Activated naive CD4-positive, alpha-beta T cell treated with anti-CD3 and anti-CD28 coated beads, Interleukin-2, amount 10 ng/mL, durations not matched to agents 7 days and 5 days (primary cell): Measurements from ENCODE around the gene GALNT2.

Experiments used
- CTCF ChIA-PET: fragments of 350-600 bp; sonication (Branson Sonifier 250); formaldehyde crosslinking; loops from one replicate; lab custom pipeline; 2021; ENCODE audit warnings: antibody characterized with exemption; lab: Charles Lee
- DNase-seq: peaks from one replicate; pipeline ENCODE4 v3.0.0-alpha.2; 2020
- H3K27ac Mint-ChIP-seq: one replicate; pipeline ENCODE4 v1.8.0; 2021; ENCODE audit warnings: mild to moderate bottlenecking, moderate library complexity, mixed read lengths
- H3K27me3 Mint-ChIP-seq: one replicate; pipeline ENCODE4 v1.8.0; 2021; ENCODE audit warnings: mild to moderate bottlenecking, mixed read lengths
- H3K36me3 Mint-ChIP-seq: one replicate; pipeline ENCODE4 v1.8.0; 2021; ENCODE audit warnings: mixed read lengths
- H3K4me1 Mint-ChIP-seq: one replicate; pipeline ENCODE4 v1.8.0; 2021; ENCODE audit warnings: mixed read lengths
- H3K4me3 Mint-ChIP-seq: one replicate; pipeline ENCODE4 v1.8.0; 2021; ENCODE audit warnings: mild to moderate bottlenecking, moderate library complexity, mixed read lengths
- H3K9me3 Mint-ChIP-seq: one replicate; pipeline ENCODE4 v1.8.0; 2021; ENCODE audit warnings: mixed read lengths

GALNT2 gene

GRCh38 chr1:230123280-230124185, 56.5 kb downstream of the GALNT2 start:
- H3K27me3 Mint-ChIP-seq: no peaks in the 10 kb centered on the region
- H3K9me3 Mint-ChIP-seq: no peaks in the 10 kb centered on the region
- CTCF ChIA-PET: interaction anchor here (1.4 to 6.6 kb wide), 3 partner anchors 12 to 462 kb away, joined by 3 to 40 read pairs (median 14); no protein-coding TSS in a partner anchor
- H3K4me3 Mint-ChIP-seq: no peak overlapping the region
- H3K27ac Mint-ChIP-seq: peak overlapping the region; percentile 79
- peaks cover 10% of the 10 kb centered on the region for H3K36me3 Mint-ChIP-seq
- peak; percentile 48 for DNase-seq
- H3K4me1 Mint-ChIP-seq: peaks cover 70% of the 10 kb centered on the region

- Mint-ChIP-seq H3K4me1 (peaks cover 78% of the 10 kb centered on the region), H3K4me3 (no peak overlapping the region), H3K27ac (peak overlapping the region; percentile 79), H3K36me3 (peaks cover 10% of the 10 kb centered on the region), H3K9me3 (no peaks in the 10 kb centered on the region), H3K27me3 (no peaks in the 10 kb centered on the region)
- peak; percentile 35 for DNase-seq
- CTCF ChIA-PET: interaction anchor here (0.6 to 6.6 kb wide), 4 partner anchors 13 to 87 kb away, joined by 3 to 40 read pairs (median 8); no protein-coding TSS in a partner anchor
Measured at GRCh38 chr1:230124186-230125128, 57.4 kb downstream of the GALNT2 start.

DNA sequence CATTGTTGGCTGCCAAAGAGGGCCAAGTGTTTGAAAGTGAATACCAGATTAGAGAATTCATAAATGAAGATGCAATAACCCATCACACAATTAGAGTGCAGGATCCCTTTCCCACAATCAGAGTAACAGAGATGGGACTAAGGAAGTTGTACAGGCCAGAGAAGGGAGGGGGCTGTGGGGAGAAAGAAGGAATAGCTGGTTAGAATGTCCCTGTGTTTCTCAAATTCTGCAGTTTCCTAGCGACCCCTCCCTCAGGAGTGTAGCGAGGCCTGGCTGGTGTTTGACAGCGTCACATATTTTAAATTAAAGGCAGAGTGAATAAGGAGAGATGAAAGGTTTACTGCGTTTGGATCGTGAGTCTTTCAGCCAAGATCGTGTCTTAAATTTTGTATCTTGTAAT, 58.1 kb downstream of the GALNT2 start:
- CTCF ChIA-PET: interaction anchor here (0.6 to 6.6 kb wide), 4 partner anchors 14 to 86 kb away, joined by 3 to 40 read pairs (median 8); no protein-coding TSS in a partner anchor
- Mint-ChIP-seq H3K36me3 (peaks cover 10% of the 10 kb centered on the region), H3K4me3 (no peak overlapping the region)

GRCh38 chr1:230125640-230126528, 58.8 kb downstream of the GALNT2 start:
- Mint-ChIP-seq H3K36me3 (peaks cover 3% of the 10 kb centered on the region), H3K27ac (peak overlapping the region; percentile 64), H3K9me3 (no peaks in the 10 kb centered on the region), H3K4me3 (no peak overlapping the region), H3K4me1 (peaks cover 75% of the 10 kb centered on the region), H3K27me3 (no peaks in the 10 kb centered on the region)
- DNase-seq: no peak
- CTCF ChIA-PET: interaction anchor here (1.5 to 6.6 kb wide), 3 partner anchors 15 to 86 kb away, joined by 3 to 40 read pairs (median 14); no protein-coding TSS in a partner anchor

More for the DNA sequence above, 58.1 kb downstream of the GALNT2 start:
- Mint-ChIP-seq H3K27ac (peak overlapping the region; percentile 53), H3K4me1 (peaks cover 80% of the 10 kb centered on the region), H3K9me3 (no peaks in the 10 kb centered on the region), H3K27me3 (no peaks in the 10 kb centered on the region)
- no peak for DNase-seq

GRCh38 chr1:230126529-230127104, 59.6 kb downstream of the GALNT2 start:
- DNase-seq: no peak
- CTCF ChIA-PET: interaction anchor here (6.6 kb wide), 1 partner anchor 15 kb away, joined by 40 read pairs; no protein-coding TSS in a partner anchor
- Mint-ChIP-seq H3K4me1 (peaks cover 73% of the 10 kb centered on the region), H3K9me3 (no peaks in the 10 kb centered on the region), H3K27ac (peak overlapping the region; percentile 83), H3K27me3 (no peaks in the 10 kb centered on the region), H3K4me3 (peak overlapping the region; percentile 29), H3K36me3 (no peaks in the 10 kb centered on the region)

GRCh38 chr1:230127105-230128054, 60.3 kb downstream of the GALNT2 start:
- CTCF ChIA-PET: no interaction called here
- Mint-ChIP-seq H3K4me1 (peaks cover 71% of the 10 kb centered on the region), H3K36me3 (no peaks in the 10 kb centered on the region), H3K4me3 (peak overlapping the region; percentile 29), H3K27me3 (no peaks in the 10 kb centered on the region), H3K27ac (peak overlapping the region; percentile 83), H3K9me3 (no peaks in the 10 kb centered on the region)
- peak; percentile 75 for DNase-seq

GRCh38 chr1:230128569-230129285, 61.7 kb downstream of the GALNT2 start:
- no peak overlapping the region for H3K27ac Mint-ChIP-seq
- H3K36me3 Mint-ChIP-seq: no peaks in the 10 kb centered on the region
- no peaks in the 10 kb centered on the region for H3K9me3 Mint-ChIP-seq
- DNase-seq: no peak
- H3K27me3 Mint-ChIP-seq: no peaks in the 10 kb centered on the region
- peaks cover 68% of the 10 kb centered on the region for H3K4me1 Mint-ChIP-seq
- H3K4me3 Mint-ChIP-seq: no peak overlapping the region
- CTCF ChIA-PET: no interaction called here

DNA sequence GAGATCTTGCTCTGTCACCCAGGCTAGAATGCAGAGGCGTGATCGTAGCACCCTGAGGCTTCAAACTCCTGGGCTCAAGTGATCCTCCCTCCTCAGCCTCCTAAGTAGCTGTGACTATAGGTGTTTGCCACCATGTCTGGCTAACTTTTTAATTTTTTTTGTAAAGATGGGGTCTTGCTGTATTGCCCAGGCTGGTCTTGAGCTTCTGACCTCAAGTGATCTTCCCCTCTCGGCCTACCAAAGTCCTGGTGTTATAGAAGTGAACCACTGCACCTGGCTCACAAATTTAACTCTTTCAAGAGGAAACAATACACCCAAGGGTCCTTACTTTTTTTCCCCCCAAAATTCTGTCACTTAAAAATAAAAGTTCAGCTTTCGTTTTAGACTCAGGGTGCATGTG, 62.3 kb downstream of the GALNT2 start:
- Mint-ChIP-seq H3K27ac (no peak overlapping the region), H3K4me1 (peaks cover 66% of the 10 kb centered on the region), H3K36me3 (no peaks in the 10 kb centered on the region), H3K27me3 (no peaks in the 10 kb centered on the region), H3K9me3 (no peaks in the 10 kb centered on the region), H3K4me3 (no peak overlapping the region)
- CTCF ChIA-PET: interaction anchor here (0.7 kb wide), 1 partner anchor 21 kb away, joined by 3 read pairs; no protein-coding TSS in a partner anchor
- no peak for DNase-seq

DNA sequence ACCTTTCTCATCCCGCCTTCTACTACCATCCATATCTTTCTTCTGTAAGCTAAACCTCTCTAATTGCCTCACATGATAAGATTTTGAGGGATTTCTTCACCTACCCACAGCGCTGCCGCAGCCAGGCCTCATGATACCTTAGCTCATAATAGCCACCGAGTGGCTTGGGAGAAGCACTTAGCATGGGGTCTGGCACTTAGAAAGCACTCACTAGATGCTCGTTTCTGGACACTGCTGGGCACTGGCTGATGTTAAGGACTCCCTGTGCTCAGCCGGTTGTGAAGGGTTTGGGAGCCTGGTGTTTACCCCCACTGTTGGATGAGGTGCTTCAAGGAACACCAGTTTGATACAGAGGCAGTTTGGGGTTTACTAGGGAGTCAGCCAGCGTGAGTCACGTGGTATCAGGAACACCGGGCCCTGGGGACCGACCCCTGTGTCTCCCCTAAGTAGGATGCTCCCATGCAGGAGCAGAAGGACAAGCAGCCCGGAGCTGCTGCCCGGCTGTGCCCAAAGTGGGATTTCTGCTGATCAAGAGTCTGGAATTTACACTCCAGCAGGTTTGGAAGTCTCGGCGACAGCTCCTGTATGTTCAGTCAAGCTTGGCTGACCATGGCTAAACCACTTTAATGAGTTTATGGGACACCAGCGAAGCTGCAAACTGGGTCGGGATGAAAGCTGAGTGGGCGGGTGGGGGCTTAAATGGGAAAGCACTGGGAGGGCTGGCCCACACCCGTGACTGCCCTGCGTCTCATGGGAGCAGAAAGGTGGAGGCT, 63.3 kb downstream of the GALNT2 start:
- Mint-ChIP-seq H3K4me3 (no peak overlapping the region), H3K4me1 (peaks cover 65% of the 10 kb centered on the region), H3K27me3 (no peaks in the 10 kb centered on the region), H3K9me3 (no peaks in the 10 kb centered on the region), H3K36me3 (no peaks in the 10 kb centered on the region), H3K27ac (no peak overlapping the region)
- no peak for DNase-seq
- CTCF ChIA-PET: interaction anchor here (0.6 to 0.9 kb wide), 2 partner anchors 26 to 183 kb away, joined by 3 to 4 read pairs; no protein-coding TSS in a partner anchor

DNA sequence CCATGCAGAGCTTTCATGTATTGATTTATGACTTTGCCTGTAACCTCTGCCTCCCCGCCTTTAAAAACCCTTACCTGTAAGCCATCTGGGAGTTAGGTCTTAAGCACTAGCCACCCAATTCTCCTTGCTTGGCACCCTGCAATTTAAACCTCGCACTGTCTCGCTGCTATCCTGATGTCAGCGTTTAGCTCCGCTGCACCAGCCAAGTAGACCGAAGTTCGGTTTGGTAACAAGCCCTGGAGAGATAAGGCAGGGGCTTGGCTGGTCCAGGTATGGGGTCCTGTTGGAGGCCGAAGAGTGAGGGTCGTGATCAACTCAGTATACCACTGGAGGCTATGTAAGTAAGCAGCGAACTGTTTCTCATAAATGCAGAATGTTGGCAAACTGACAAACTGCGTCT, 64.4 kb downstream of the GALNT2 start:
- H3K36me3 Mint-ChIP-seq: no peaks in the 10 kb centered on the region
- no peak for DNase-seq
- H3K9me3 Mint-ChIP-seq: no peaks in the 10 kb centered on the region
- H3K4me1 Mint-ChIP-seq: peaks cover 56% of the 10 kb centered on the region
- H3K4me3 Mint-ChIP-seq: no peak overlapping the region
- CTCF ChIA-PET: interaction anchor here (0.9 kb wide), 1 partner anchor 27 kb away, joined by 3 read pairs; no protein-coding TSS in a partner anchor
- no peaks in the 10 kb centered on the region for H3K27me3 Mint-ChIP-seq
- no peak overlapping the region for H3K27ac Mint-ChIP-seq

GRCh38 chr1:230132758-230133157, 65.7 kb downstream of the GALNT2 start:
- H3K36me3 Mint-ChIP-seq: no peaks in the 10 kb centered on the region
- peaks cover 44% of the 10 kb centered on the region for H3K4me1 Mint-ChIP-seq
- H3K27ac Mint-ChIP-seq: no peak overlapping the region
- CTCF ChIA-PET: interaction anchor here (1.2 kb wide), 1 partner anchor 12 kb away, joined by 3 read pairs; no protein-coding TSS in a partner anchor
- no peak for DNase-seq
- H3K4me3 Mint-ChIP-seq: no peak overlapping the region
- H3K9me3 Mint-ChIP-seq: no peaks in the 10 kb centered on the region
- H3K27me3 Mint-ChIP-seq: no peaks in the 10 kb centered on the region
